GM23338 (cell line): ENCODE data around the gene DLG4. TPM values are rescaled to one million over a fixed set of nuclear protein-coding genes. Genes with fewer than 3 reads are reported as not detected.

Source experiments
- ATAC-seq: fragments of 200-7000 bp; cut with Tn5 transposase; 3 replicates; pipeline ENCODE4 v1.9.1; 2020
- DNase-seq: peaks from one replicate; pipeline ENCODE4 v3.0.0-alpha.2; 2015; ENCODE audit warnings: low spot score
- H2AFZ ChIP-seq: fragments of 200-600 bp; sonication (generic); 2 replicates; pipeline ENCODE4 v1.8.0; 2016; ENCODE audit warnings: antibody characterized with exemption, mild to moderate bottlenecking, moderate library complexity
- H3F3A ChIP-seq: fragments of 200-600 bp; sonication (generic); replicated peaks from 2 replicates; pipeline ENCODE4 v1.8.0; 2017; ENCODE audit warnings: antibody characterized with exemption, mixed run types, low read depth
- H3K27ac ChIP-seq: fragments of 200-600 bp; sonication (generic); 2 replicates; pipeline ENCODE4 v1.6.1; 2016; ENCODE audit warnings: low read depth
- H3K27me3 ChIP-seq: fragments of 200-600 bp; sonication (generic); 2 replicates; pipeline ENCODE4 v1.8.0; 2016; ENCODE audit warnings: mild to moderate bottlenecking, mixed run types, moderate library complexity; ENCODE audit not compliant: insufficient read depth
- H3K36me3 ChIP-seq: fragments of 200-600 bp; sonication (generic); 2 replicates; pipeline ENCODE4 v1.8.0; 2016; ENCODE audit warnings: mild to moderate bottlenecking; ENCODE audit not compliant: insufficient read depth
- H3K4me1 ChIP-seq: fragments of 200-600 bp; sonication (generic); 2 replicates; pipeline ENCODE4 v1.8.0; 2016; ENCODE audit warnings: mild to moderate bottlenecking, moderate library complexity; ENCODE audit not compliant: insufficient read depth
- H3K4me2 ChIP-seq: fragments of 200-600 bp; sonication (generic); 2 replicates; pipeline ENCODE4 v1.7.1; 2017; ENCODE audit warnings: mixed run types
- H3K4me3 ChIP-seq: fragments of 200-600 bp; sonication (generic); 2 replicates; pipeline ENCODE4 v1.6.1; 2016; ENCODE audit warnings: mixed run types
- H3K79me2 ChIP-seq: fragments of 200-600 bp; sonication (generic); replicated peaks from 2 replicates; pipeline ENCODE4 v1.8.0; 2017; ENCODE audit warnings: mild to moderate bottlenecking; ENCODE audit not compliant: insufficient read depth
- H3K9me2 ChIP-seq: fragments of 200-600 bp; sonication (generic); 2 replicates; pipeline ENCODE4 v1.8.0; 2017; ENCODE audit not compliant: insufficient read depth
- H4K20me1 ChIP-seq: fragments of 200-600 bp; sonication (generic); replicated peaks from 2 replicates; pipeline ENCODE4 v1.8.0; 2017; ENCODE audit warnings: mild to moderate bottlenecking; ENCODE audit not compliant: insufficient read depth
- H3K27ac Mint-ChIP-seq: 2 replicates; pipeline ENCODE4 v1.8.0; 2020; ENCODE audit warnings: inconsistent platforms, mild to moderate bottlenecking, moderate library complexity, mixed read lengths
- H3K27me3 Mint-ChIP-seq: 3 replicates; pipeline ENCODE4 v1.8.0; 2022; ENCODE audit warnings: low read depth, mild to moderate bottlenecking, moderate library complexity, mixed read lengths, inconsistent platforms; ENCODE audit not compliant: insufficient read depth, poor library complexity
- H3K36me3 Mint-ChIP-seq: 3 replicates; pipeline ENCODE4 v1.8.0; 2021; ENCODE audit warnings: low read depth, mild to moderate bottlenecking, inconsistent platforms, moderate library complexity, mixed read lengths
- H3K4me1 Mint-ChIP-seq: 3 replicates; pipeline ENCODE4 v1.8.0; 2020; ENCODE audit warnings: mild to moderate bottlenecking, inconsistent platforms, mixed read lengths
- H3K4me3 Mint-ChIP-seq: 3 replicates; pipeline ENCODE4 v1.8.0; 2021; ENCODE audit warnings: moderate library complexity, mild to moderate bottlenecking, inconsistent platforms, mixed read lengths
- H3K9me3 Mint-ChIP-seq: 3 replicates; pipeline ENCODE4 v1.8.0; 2020; ENCODE audit warnings: moderate library complexity, mild to moderate bottlenecking, inconsistent platforms, mixed read lengths
- CREB1 ChIP-seq: fragments of 250-450 bp; sonication (Bioruptor Pico); IDR thresholded peaks from 2 replicates; pipeline ENCODE4 v1.5.0; 2020; ENCODE audit warnings: low read depth, mild to moderate bottlenecking, moderate library complexity
- EZH2phosphoT487 ChIP-seq: fragments of 200-600 bp; sonication (generic); IDR thresholded peaks from one replicate; pipeline ENCODE4 v1.8.1; 2018; ENCODE audit warnings: antibody characterized with exemption; ENCODE audit not compliant: unreplicated experiment
- POLR2AphosphoS5 ChIP-seq: IDR thresholded peaks from 2 replicates; pipeline ENCODE4 v1.6.1; 2016; ENCODE audit warnings: antibody characterized with exemption, low read depth
- STAT1 ChIP-seq: IDR thresholded peaks from one replicate; pipeline ENCODE4 v1.6.1; 2016; ENCODE audit warnings: antibody characterized with exemption; ENCODE audit not compliant: unreplicated experiment
- ZNF114 ChIP-seq: fragments of 250-450 bp; sonication (Bioruptor Pico); IDR thresholded peaks from 2 replicates; pipeline ENCODE4 v1.5.0; 2020; ENCODE audit warnings: mild to moderate bottlenecking, moderate library complexity
- ZNF331 ChIP-seq: fragments of 250-450 bp; sonication (Bioruptor Pico); IDR thresholded peaks from 2 replicates; pipeline ENCODE4 v1.5.0; 2020; ENCODE audit warnings: low read depth, mild to moderate bottlenecking, moderate library complexity
- long read RNA-seq: library from polyadenylated mRNA; unstranded; transcript quantifications from one replicate; pipeline ENCODE4 v2.0.0, GENCODE V29; 2020; ENCODE audit not compliant: unreplicated experiment
- polyA plus RNA-seq: library from polyadenylated mRNA; unstranded; fragments of >200 nt; fragmentation: Nextera tagmentation; extraction: Ambion mirVana; gene quantifications from 2 replicates; pipeline ENCODE4 v1.2.1, GENCODE V29; 2016
- total RNA-seq: library from RNA; depleted of rRNA; stranded (reverse); fragments of >200 nt; shearing (Covaris generic); gene quantifications from 2 replicates; pipeline ENCODE4 v1.2.3, GENCODE V29; 2014; rRNA removed
- TF ChIP-seq, protein P1 (sequence below): IDR thresholded peaks from one replicate; pipeline ENCODE4 v1.6.1; 2018; ENCODE audit warnings: antibody characterized with exemption; ENCODE audit not compliant: unreplicated experiment
- TF ChIP-seq, protein P2 (sequence below): IDR thresholded peaks from 2 replicates; pipeline ENCODE4 v1.6.1; 2016; ENCODE audit warnings: antibody characterized with exemption

The DLG4 gene
- total RNA-seq (28.7 and 31.0 TPM in 2 replicates), polyA plus RNA-seq (7.7 and 11.1 TPM in 2 replicates)
- long read RNA-seq: 0 reads

DNA sequence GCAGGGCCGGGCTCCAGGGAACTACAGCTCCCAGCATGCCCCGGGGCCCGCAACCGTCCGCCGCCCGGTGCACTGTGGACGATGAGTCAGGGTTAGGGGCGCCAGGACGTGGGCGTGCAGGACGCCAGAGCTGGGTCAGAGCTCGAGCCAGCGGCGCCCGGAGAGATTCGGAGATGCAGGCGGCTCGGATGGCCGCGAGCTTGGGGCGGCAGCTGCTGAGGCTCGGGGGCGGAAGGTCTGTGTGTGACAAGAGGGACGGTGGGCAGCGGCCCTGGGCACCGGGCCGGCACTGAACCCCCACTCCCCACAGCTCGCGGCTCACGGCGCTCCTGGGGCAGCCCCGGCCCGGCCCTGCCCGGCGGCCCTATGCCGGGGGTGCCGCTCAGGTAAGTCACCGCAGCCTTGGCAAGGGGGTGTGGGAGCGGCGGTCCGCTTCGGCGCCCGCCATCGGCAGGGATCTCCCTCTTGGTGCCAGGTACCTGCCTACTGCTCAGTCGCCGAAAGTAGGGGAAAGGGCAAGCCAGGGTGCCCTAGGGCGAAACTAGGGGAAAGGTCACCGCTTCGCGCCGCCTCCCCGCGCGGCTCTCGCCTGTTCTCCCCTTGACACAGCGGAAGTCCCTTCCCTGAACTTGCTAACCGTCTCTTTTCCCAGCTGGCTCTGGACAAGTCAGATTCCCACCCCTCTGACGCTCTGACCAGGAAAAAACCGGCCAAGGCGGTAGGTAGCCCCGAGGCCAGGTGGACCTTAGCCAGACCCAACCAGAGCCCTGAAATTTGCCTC lies at the start of gene DLG4, which contains the start of gene ACADVL:
TSS of gene DLG4 (minus strand) at position 25 of the 781 bp plus-strand sequence.
TSS of gene ACADVL (plus strand) at position 127 of the 781 bp plus-strand sequence. CDS start at position 174, 47 bp downstream.
- ATAC-seq: peak; percentile 69
- peak; percentile 95 for DNase-seq
- Mint-ChIP-seq H3K27me3 (peaks cover 45% of the 10 kb centered on the region), H3K4me1 (peaks cover 49% of the 10 kb centered on the region), H3K27ac (peak within 1 kb of the TSS; percentile 89), H3K4me3 (peak within 1 kb of the TSS; percentile 91), H3K9me3 (no peaks in the 10 kb centered on the region; the same call in 1 of the 3 replicates), H3K36me3 (peaks cover 44% of the 10 kb centered on the region)
- Histone ChIP-seq H3K79me2 (peaks cover 12% of the 10 kb centered on the region), H2AFZ (peak within 1 kb of the TSS; percentile 90; the same call in 1 of the 2 replicates), H3K27ac (no peak within 1 kb of the TSS), H3K36me3 (peaks cover 9% of the 10 kb centered on the region; the same call in 1 of the 2 replicates), H3K4me3 (peak within 1 kb of the TSS; percentile 83), H3F3A (peaks cover 23% of the 10 kb centered on the region), H4K20me1 (peaks cover 22% of the 10 kb centered on the region), H3K9me2 (no peaks in the 10 kb centered on the region), H3K4me1 (peaks cover 44% of the 10 kb centered on the region), H3K27me3 (no peaks in the 10 kb centered on the region), H3K4me2 (peak within 1 kb of the TSS; percentile 92)
- TF ChIP-seq CREB1 (peak; percentile 48; the same call in 1 of the 2 replicates), POLR2AphosphoS5 (peak; percentile 86), STAT1 (no peak), EZH2phosphoT487 (no peak), ZNF331 (CRISPR knock-in tag) (no peak)
- TF ChIP-seq, protein P1, sequence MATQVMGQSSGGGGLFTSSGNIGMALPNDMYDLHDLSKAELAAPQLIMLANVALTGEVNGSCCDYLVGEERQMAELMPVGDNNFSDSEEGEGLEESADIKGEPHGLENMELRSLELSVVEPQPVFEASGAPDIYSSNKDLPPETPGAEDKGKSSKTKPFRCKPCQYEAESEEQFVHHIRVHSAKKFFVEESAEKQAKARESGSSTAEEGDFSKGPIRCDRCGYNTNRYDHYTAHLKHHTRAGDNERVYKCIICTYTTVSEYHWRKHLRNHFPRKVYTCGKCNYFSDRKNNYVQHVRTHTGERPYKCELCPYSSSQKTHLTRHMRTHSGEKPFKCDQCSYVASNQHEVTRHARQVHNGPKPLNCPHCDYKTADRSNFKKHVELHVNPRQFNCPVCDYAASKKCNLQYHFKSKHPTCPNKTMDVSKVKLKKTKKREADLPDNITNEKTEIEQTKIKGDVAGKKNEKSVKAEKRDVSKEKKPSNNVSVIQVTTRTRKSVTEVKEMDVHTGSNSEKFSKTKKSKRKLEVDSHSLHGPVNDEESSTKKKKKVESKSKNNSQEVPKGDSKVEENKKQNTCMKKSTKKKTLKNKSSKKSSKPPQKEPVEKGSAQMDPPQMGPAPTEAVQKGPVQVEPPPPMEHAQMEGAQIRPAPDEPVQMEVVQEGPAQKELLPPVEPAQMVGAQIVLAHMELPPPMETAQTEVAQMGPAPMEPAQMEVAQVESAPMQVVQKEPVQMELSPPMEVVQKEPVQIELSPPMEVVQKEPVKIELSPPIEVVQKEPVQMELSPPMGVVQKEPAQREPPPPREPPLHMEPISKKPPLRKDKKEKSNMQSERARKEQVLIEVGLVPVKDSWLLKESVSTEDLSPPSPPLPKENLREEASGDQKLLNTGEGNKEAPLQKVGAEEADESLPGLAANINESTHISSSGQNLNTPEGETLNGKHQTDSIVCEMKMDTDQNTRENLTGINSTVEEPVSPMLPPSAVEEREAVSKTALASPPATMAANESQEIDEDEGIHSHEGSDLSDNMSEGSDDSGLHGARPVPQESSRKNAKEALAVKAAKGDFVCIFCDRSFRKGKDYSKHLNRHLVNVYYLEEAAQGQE: no peak
- TF ChIP-seq, protein P2, sequence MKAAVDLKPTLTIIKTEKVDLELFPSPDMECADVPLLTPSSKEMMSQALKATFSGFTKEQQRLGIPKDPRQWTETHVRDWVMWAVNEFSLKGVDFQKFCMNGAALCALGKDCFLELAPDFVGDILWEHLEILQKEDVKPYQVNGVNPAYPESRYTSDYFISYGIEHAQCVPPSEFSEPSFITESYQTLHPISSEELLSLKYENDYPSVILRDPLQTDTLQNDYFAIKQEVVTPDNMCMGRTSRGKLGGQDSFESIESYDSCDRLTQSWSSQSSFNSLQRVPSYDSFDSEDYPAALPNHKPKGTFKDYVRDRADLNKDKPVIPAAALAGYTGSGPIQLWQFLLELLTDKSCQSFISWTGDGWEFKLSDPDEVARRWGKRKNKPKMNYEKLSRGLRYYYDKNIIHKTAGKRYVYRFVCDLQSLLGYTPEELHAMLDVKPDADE: peak; percentile 89

DNA sequence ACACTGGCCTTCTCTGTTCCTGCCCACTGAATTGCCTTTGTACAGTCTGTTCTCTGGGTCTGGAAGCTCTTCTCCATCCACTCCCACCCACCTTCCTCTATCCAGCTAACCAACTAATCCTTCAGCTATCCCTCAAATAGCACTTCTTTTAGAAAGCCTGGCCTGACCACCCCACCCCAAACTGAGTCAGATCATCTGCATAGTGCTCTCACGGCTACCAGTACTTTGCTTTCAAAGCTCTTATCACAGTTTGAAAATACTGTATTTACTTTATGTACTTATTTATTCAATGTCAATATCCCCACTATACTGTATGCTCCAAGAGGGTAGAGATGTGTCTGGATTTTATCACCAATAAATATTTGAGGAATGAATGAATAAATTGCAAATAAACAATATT lies 47.1 kb upstream of the DLG4 start:
- Histone ChIP-seq H3K4me1 (peaks cover 9% of the 10 kb centered on the region), H3F3A (peaks cover 15% of the 10 kb centered on the region), H3K27ac (no peak overlapping the region), H3K27me3 (no peaks in the 10 kb centered on the region), H4K20me1 (no peaks in the 10 kb centered on the region), H2AFZ (no peak overlapping the region), H3K36me3 (no peaks in the 10 kb centered on the region), H3K9me2 (no peaks in the 10 kb centered on the region), H3K4me2 (no peak overlapping the region), H3K79me2 (0 out of 2 replicates have a peak, but pooled peaks cover 2% of the 10 kb centered on the region), H3K4me3 (no peak overlapping the region)
- DNase-seq: no peak
- H3K9me3 Mint-ChIP-seq: no peaks in the 10 kb centered on the region; the same call in 2 of the 3 replicates
- H3K27me3 Mint-ChIP-seq: peaks cover 20% of the 10 kb centered on the region
- peaks cover 21% of the 10 kb centered on the region for H3K4me1 Mint-ChIP-seq
- no peak overlapping the region; the same call in 2 of the 3 replicates for H3K4me3 Mint-ChIP-seq
- H3K36me3 Mint-ChIP-seq: peaks cover 3% of the 10 kb centered on the region; the same call in 2 of the 3 replicates
- no peak overlapping the region for H3K27ac Mint-ChIP-seq
- ATAC-seq: no peak
- no peak for TF ChIP-seq CREB1
- TF ChIP-seq ZNF114 (CRISPR knock-in tag): no peak
